ENCODE data around the gene OPN5. TPM values are rescaled to one million over a fixed set of nuclear protein-coding genes. Genes with fewer than 3 reads are reported as not detected.
A peak's percentile ranks its signal among the peaks of the same experiment; 100 is the strongest.

The OPN5 gene
- total RNA-seq, 1 donor from 2014 or later, result not detected

- no peak for DNase-seq (ENCODE audit: missing footprints)
- intact Hi-C loops (cut with DNase I), result loop anchor here (5.0 kb wide), 1 partner anchor 982 kb away; no protein-coding TSS in a partner anchor
- ATAC-seq, result no peak
These were observed 3.4 kb downstream of the OPN5 start for GRCh38 chr6:47785182-47785581.

GRCh38 chr6:47787620-47788497 is 6.0 kb downstream of the OPN5 start:
- no peak for ATAC-seq
- intact Hi-C loops (cut with DNase I), result loop anchor here (5.0 kb wide), 1 partner anchor 979 kb away; no protein-coding TSS in a partner anchor
- DNase-seq (ENCODE audit: missing footprints), result peak; percentile 71

GRCh38 chr6:47788498-47788884 is 6.7 kb downstream of the OPN5 start:
- no peak for ATAC-seq
- intact Hi-C loops (cut with DNase I), result loop anchor here (5.0 kb wide), 1 partner anchor 979 kb away; no protein-coding TSS in a partner anchor

GRCh38 chr6:47789553-47789952 is 7.7 kb downstream of the OPN5 start:
- ATAC-seq (no peak), DNase-seq (ENCODE audit: missing footprints) (no peak)
- intact Hi-C loops (cut with DNase I), result loop anchor here (5.0 kb wide), 1 partner anchor 978 kb away; no protein-coding TSS in a partner anchor

More at GRCh38 chr6:47788498-47788884, 6.7 kb downstream of the OPN5 start:
- DNase-seq (ENCODE audit: missing footprints), result no peak

GRCh38 chr6:47792216-47792733 is 10.4 kb downstream of the OPN5 start:
- no peak for ATAC-seq
- DNase-seq (ENCODE audit: missing footprints), result no peak
- intact Hi-C loops (cut with DNase I), result no loop called here

GRCh38 chr6:47794577-47795135 is 12.8 kb downstream of the OPN5 start:
- DNase-seq (ENCODE audit: missing footprints), result no peak
- ATAC-seq, result no peak
- intact Hi-C loops (cut with DNase I), result no loop called here

GRCh38 chr6:47801984-47802383 is 20.2 kb downstream of the OPN5 start:
- intact Hi-C loops (cut with DNase I), result no loop called here
- ATAC-seq, result no peak
- no peak for DNase-seq (ENCODE audit: missing footprints)

- DNase-seq (ENCODE audit: missing footprints), result no peak
- ATAC-seq, result no peak
- intact Hi-C loops (cut with DNase I), result no loop called here
These were observed 23.0 kb downstream of the OPN5 start for GRCh38 chr6:47804821-47805220.

- intact Hi-C loops (cut with DNase I), result no loop called here
- DNase-seq (ENCODE audit: missing footprints), result no peak
These were observed 28.0 kb downstream of the OPN5 start for GRCh38 chr6:47809873-47810272.

GRCh38 chr6:47810885-47811284 is 29.1 kb downstream of the OPN5 start:
- intact Hi-C loops (cut with DNase I), result no loop called here
- no peak for ATAC-seq
- DNase-seq (ENCODE audit: missing footprints), result no peak

More at GRCh38 chr6:47809873-47810272, 28.0 kb downstream of the OPN5 start:
- ATAC-seq, result no peak

- no peak for DNase-seq (ENCODE audit: missing footprints)
- intact Hi-C loops (cut with DNase I), result no loop called here
- no peak for ATAC-seq
These were observed 29.6 kb downstream of the OPN5 start for GRCh38 chr6:47811443-47811842.

- intact Hi-C loops (cut with DNase I), result no loop called here
- no peak for ATAC-seq
- no peak for DNase-seq (ENCODE audit: missing footprints)
These were observed 35.9 kb downstream of the OPN5 start for GRCh38 chr6:47817749-47818148.

GRCh38 chr6:47819461-47819860 is 37.6 kb downstream of the OPN5 start:
- ATAC-seq, result no peak
- DNase-seq (ENCODE audit: missing footprints), result no peak
- intact Hi-C loops (cut with DNase I), result no loop called here

GRCh38 chr6:47822856-47823554 is 41.2 kb downstream of the OPN5 start:
- ATAC-seq (no peak), DNase-seq (ENCODE audit: missing footprints) (no peak)
- intact Hi-C loops (cut with DNase I), result no loop called here

- intact Hi-C loops (cut with DNase I), result no loop called here
- no peak for ATAC-seq
- no peak for DNase-seq (ENCODE audit: missing footprints)
These were observed 50.7 kb downstream of the OPN5 start for GRCh38 chr6:47832386-47833100.

- intact Hi-C loops (cut with DNase I), result no loop called here
- DNase-seq (ENCODE audit: missing footprints) (no peak), ATAC-seq (no peak)
These were observed 52.4 kb downstream of the OPN5 start for GRCh38 chr6:47834196-47834595.

GRCh38 chr6:47836046-47836445 is 54.2 kb downstream of the OPN5 start:
- DNase-seq (ENCODE audit: missing footprints), result no peak
- no peak for ATAC-seq
- intact Hi-C loops (cut with DNase I), result no loop called here

GRCh38 chr6:47836639-47837038 is 54.8 kb downstream of the OPN5 start:
- no peak for ATAC-seq

GRCh38 chr6:47839645-47840044 is 57.8 kb downstream of the OPN5 start:
- no peak for ATAC-seq
- intact Hi-C loops (cut with DNase I), result no loop called here
- DNase-seq (ENCODE audit: missing footprints), result no peak

More at GRCh38 chr6:47836639-47837038, 54.8 kb downstream of the OPN5 start:
- DNase-seq (ENCODE audit: missing footprints), result no peak
- intact Hi-C loops (cut with DNase I), result no loop called here

Measured in Right ventricle myocardium inferior (tissue), 1 donor.